ENCODE measurements around the gene KIAA1549.

GRCh38 chr7:138944592-138944991, 36.6 kb downstream of the KIAA1549 start:
- TF ChIP-seq, protein P1, sequence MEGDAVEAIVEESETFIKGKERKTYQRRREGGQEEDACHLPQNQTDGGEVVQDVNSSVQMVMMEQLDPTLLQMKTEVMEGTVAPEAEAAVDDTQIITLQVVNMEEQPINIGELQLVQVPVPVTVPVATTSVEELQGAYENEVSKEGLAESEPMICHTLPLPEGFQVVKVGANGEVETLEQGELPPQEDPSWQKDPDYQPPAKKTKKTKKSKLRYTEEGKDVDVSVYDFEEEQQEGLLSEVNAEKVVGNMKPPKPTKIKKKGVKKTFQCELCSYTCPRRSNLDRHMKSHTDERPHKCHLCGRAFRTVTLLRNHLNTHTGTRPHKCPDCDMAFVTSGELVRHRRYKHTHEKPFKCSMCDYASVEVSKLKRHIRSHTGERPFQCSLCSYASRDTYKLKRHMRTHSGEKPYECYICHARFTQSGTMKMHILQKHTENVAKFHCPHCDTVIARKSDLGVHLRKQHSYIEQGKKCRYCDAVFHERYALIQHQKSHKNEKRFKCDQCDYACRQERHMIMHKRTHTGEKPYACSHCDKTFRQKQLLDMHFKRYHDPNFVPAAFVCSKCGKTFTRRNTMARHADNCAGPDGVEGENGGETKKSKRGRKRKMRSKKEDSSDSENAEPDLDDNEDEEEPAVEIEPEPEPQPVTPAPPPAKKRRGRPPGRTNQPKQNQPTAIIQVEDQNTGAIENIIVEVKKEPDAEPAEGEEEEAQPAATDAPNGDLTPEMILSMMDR (optimal IDR thresholded peaks at IDR 0.05 in 1 of 3, IDR thresholded peaks at IDR 0.05 in 1 of 3, conservative IDR thresholded peaks at IDR 0.05 in 1 of 3; ENCODE audit: extremely low read depth in 1 of 3, insufficient read depth in 2 of 3, low read length in 3 of 3) = no peak
- TF ChIP-seq EZH2 (IDR thresholded peaks at IDR 0.05; ENCODE audit: low read length) = no peak

Data from keratinocyte (primary cell).